ENCODE measurements around the gene ABCC1. TPM values are rescaled to one million over a fixed set of nuclear protein-coding genes. Genes with fewer than 3 reads are reported as not detected.

ABCC1 gene
- total RNA-seq, 1 donor from 2014 or later = 29.9 TPM

DNA sequence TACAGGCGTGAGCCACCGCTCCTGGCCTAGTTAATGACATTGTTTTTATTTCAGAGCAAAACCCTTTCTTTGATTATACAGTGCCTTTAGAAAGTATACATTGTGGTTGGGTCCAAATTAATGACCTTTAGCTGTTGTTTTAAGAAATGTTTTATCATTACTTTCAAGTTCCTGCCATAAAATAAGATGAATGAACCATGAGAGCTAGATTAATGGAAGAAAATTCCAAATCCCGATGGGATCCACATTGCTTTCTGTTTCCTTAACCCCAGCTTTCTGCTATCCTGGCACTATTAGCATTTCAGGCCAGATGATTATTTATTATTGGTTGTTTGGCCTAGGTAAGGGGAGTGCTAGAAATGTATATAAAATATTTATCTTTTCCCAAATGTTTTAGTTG lies 131.7 kb downstream of the ABCC1 start:
- Mint-ChIP-seq H3K4me3 (ENCODE audit: unreplicated experiment) (no peak overlapping the region), H3K27me3 (ENCODE audit: unreplicated experiment) (peaks cover 4% of the 10 kb centered on the region), H3K27ac (ENCODE audit: unreplicated experiment) (no peak overlapping the region), H3K4me1 (ENCODE audit: low read depth, unreplicated experiment) (no peaks in the 10 kb centered on the region), H3K9me3 (ENCODE audit: unreplicated experiment) (peaks cover 3% of the 10 kb centered on the region), H3K36me3 (ENCODE audit: unreplicated experiment) (peaks cover 10% of the 10 kb centered on the region)
- no peak for DNase-seq
- TF ChIP-seq, protein P1, sequence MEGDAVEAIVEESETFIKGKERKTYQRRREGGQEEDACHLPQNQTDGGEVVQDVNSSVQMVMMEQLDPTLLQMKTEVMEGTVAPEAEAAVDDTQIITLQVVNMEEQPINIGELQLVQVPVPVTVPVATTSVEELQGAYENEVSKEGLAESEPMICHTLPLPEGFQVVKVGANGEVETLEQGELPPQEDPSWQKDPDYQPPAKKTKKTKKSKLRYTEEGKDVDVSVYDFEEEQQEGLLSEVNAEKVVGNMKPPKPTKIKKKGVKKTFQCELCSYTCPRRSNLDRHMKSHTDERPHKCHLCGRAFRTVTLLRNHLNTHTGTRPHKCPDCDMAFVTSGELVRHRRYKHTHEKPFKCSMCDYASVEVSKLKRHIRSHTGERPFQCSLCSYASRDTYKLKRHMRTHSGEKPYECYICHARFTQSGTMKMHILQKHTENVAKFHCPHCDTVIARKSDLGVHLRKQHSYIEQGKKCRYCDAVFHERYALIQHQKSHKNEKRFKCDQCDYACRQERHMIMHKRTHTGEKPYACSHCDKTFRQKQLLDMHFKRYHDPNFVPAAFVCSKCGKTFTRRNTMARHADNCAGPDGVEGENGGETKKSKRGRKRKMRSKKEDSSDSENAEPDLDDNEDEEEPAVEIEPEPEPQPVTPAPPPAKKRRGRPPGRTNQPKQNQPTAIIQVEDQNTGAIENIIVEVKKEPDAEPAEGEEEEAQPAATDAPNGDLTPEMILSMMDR (IDR thresholded peaks at IDR 0.05; ENCODE audit: partially characterized antibody, unreplicated experiment) = no peak

DNA sequence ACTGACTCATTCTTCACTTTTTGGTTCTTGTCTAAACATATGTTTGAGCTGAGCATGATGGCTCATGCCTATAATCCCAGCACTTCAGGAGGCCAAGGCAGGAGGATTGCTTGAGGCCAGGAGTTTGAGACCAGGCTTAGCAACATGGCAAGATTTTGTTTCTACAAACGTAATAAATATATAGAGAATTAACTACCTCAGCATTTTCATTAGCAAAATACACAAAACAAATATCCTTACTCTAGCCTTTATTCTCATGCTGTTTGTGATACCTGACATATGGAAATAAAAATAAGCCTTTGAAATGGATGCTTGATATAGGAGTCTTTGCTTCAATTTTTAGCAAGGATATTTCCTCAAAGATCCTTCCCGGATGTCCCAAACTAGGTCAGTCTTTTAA lies 132.8 kb downstream of the ABCC1 start:
- Mint-ChIP-seq H3K4me1 (ENCODE audit: low read depth, unreplicated experiment) (no peaks in the 10 kb centered on the region), H3K27ac (ENCODE audit: unreplicated experiment) (no peak overlapping the region), H3K36me3 (ENCODE audit: unreplicated experiment) (peaks cover 10% of the 10 kb centered on the region), H3K4me3 (ENCODE audit: unreplicated experiment) (no peak overlapping the region), H3K9me3 (ENCODE audit: unreplicated experiment) (peaks cover 3% of the 10 kb centered on the region), H3K27me3 (ENCODE audit: unreplicated experiment) (no peaks in the 10 kb centered on the region)
- no peak for DNase-seq
- TF ChIP-seq, protein P1 (IDR thresholded peaks at IDR 0.05; ENCODE audit: partially characterized antibody, unreplicated experiment) = no peak

DNA sequence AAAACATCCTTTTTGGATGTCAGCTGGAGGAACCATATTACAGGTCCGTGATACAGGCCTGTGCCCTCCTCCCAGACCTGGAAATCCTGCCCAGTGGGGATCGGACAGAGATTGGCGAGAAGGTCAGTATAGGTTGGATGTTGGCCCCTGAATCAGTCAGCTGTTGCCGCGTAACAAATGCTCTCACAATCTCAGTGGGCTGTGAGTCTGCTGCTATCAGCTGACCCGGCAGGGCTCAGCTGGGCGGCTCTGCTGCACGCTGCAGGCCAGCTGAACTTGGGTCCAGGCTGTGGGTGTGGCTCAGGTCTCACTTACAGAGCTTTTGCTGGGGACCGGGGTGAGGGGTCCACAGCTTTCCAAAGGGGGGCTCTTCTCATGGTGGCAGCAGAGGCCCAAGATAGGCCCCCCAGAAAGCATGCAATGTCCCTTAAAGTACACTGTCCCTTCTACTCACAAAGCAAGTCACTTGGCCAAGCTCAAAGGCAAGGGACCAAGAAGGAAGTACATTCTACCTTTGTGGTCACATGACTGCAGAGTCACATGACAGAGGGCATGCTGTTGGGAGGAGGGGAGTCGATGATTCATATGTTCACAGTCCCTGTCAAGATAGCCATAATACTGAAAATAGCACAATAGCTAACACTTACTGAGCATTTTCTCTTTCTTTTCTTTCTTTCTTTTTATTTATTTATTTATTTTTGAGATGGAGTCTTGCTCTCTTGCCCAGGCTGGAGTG lies 134.2 kb downstream of the ABCC1 start:
- TF ChIP-seq, protein P1 (IDR thresholded peaks at IDR 0.05; ENCODE audit: partially characterized antibody, unreplicated experiment) = no peak
- no peaks in the 10 kb centered on the region for H3K27me3 Mint-ChIP-seq (ENCODE audit: unreplicated experiment)
- no peak overlapping the region for H3K27ac Mint-ChIP-seq (ENCODE audit: unreplicated experiment)
- H3K4me1 Mint-ChIP-seq (ENCODE audit: low read depth, unreplicated experiment) = no peaks in the 10 kb centered on the region
- H3K9me3 Mint-ChIP-seq (ENCODE audit: unreplicated experiment) = peaks cover 3% of the 10 kb centered on the region
- H3K36me3 Mint-ChIP-seq (ENCODE audit: unreplicated experiment) = peaks cover 10% of the 10 kb centered on the region
- no peak overlapping the region for H3K4me3 Mint-ChIP-seq (ENCODE audit: unreplicated experiment)
- no peak for DNase-seq

DNA sequence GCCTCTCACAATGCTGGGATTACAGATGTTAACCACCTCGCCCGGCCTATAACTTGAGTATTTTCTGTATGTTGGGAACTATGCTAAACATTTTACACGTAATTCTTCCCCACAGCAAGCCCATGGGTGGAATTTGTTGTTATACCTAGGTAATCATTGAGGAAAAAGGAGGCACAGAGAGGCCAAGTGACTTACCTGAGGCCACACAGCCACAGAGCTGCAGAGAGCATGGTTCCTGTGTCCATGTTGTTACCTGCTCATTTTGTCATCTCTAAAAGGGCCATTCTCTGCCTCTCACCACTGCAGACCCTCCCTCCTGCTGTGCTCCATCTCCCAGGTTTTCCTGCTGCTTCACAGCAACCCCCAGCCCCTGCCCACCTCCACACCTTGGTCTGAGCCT lies 135.5 kb downstream of the ABCC1 start:
- peaks cover 10% of the 10 kb centered on the region for H3K36me3 Mint-ChIP-seq (ENCODE audit: unreplicated experiment)
- no peak overlapping the region for H3K4me3 Mint-ChIP-seq (ENCODE audit: unreplicated experiment)
- no peak for DNase-seq
- peaks cover 3% of the 10 kb centered on the region for H3K9me3 Mint-ChIP-seq (ENCODE audit: unreplicated experiment)
- H3K27ac Mint-ChIP-seq (ENCODE audit: unreplicated experiment) = no peak overlapping the region
- no peaks in the 10 kb centered on the region for H3K4me1 Mint-ChIP-seq (ENCODE audit: low read depth, unreplicated experiment)
- H3K27me3 Mint-ChIP-seq (ENCODE audit: unreplicated experiment) = no peaks in the 10 kb centered on the region
- TF ChIP-seq, protein P1 (IDR thresholded peaks at IDR 0.05; ENCODE audit: partially characterized antibody, unreplicated experiment) = no peak

DNA sequence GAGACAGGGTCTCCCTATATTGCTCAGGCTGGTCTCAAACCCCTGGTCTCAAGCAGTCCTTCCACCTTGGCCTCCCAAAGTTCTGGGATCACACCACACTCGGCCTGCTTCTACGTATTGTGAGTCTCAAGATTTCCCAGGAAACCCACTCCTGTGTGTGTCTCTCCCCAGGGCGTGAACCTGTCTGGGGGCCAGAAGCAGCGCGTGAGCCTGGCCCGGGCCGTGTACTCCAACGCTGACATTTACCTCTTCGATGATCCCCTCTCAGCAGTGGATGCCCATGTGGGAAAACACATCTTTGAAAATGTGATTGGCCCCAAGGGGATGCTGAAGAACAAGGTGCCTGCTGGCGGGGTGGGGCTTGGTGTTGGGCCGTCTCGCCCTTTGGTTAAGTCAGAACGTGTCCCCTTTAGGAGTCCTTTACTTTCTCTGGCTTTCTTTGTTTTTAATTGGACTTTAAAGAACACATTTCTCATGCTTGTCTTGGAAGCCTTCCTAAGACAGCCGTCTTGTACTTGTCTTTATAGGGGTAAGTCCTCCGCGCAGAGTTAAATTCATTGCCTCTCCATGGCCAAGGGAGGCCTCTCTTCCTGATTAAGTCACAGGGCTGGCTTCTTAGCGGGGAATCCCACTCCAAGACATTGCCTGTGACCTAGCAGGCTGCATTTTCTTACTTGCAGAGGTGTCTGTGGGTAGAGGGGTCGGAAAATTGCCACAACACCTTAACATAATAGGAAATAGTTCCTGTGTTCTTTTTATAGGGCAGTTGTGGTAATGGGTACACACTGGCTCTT lies 137.4 kb downstream of the ABCC1 start:
- TF ChIP-seq, protein P1 (IDR thresholded peaks at IDR 0.05; ENCODE audit: partially characterized antibody, unreplicated experiment) = no peak
- Mint-ChIP-seq H3K36me3 (ENCODE audit: unreplicated experiment) (peaks cover 10% of the 10 kb centered on the region), H3K27ac (ENCODE audit: unreplicated experiment) (no peak overlapping the region), H3K4me1 (ENCODE audit: low read depth, unreplicated experiment) (no peaks in the 10 kb centered on the region), H3K27me3 (ENCODE audit: unreplicated experiment) (peaks cover 3% of the 10 kb centered on the region), H3K9me3 (ENCODE audit: unreplicated experiment) (peaks cover 3% of the 10 kb centered on the region), H3K4me3 (ENCODE audit: unreplicated experiment) (no peak overlapping the region)
- DNase-seq = no peak
